Epithelial cell of proximal tubule (primary cell): ENCODE data around the gene ACIN1. TPM values are rescaled to one million over a fixed set of nuclear protein-coding genes. Genes with fewer than 3 reads are reported as not detected.

ENCODE experiments used
- DNase-seq: peaks from one replicate; pipeline ENCODE4 v3.0.0-alpha.2; 2011; ENCODE audit warnings: low read depth
- H3K4me3 ChIP-seq: 2 replicates; pipeline ENCODE4 v1.5.1; 2011; ENCODE audit warnings: low read depth, mild to moderate bottlenecking, low read length
- total RNA-seq: library from RNA; depleted of rRNA; stranded (reverse); fragments of >200 nt; gene quantifications from 2 replicates; pipeline ENCODE4 v1.2.3, GENCODE V29; 2015
- TF ChIP-seq, protein P1 (sequence below): conservative IDR thresholded peaks from 2 replicates; pipeline ENCODE4 v1.5.1; 2012; ENCODE audit warnings: low read depth, mild to moderate bottlenecking, low read length

The ACIN1 gene
- total RNA-seq, 1 donor from 2014 or later, result 84.1 TPM

DNA sequence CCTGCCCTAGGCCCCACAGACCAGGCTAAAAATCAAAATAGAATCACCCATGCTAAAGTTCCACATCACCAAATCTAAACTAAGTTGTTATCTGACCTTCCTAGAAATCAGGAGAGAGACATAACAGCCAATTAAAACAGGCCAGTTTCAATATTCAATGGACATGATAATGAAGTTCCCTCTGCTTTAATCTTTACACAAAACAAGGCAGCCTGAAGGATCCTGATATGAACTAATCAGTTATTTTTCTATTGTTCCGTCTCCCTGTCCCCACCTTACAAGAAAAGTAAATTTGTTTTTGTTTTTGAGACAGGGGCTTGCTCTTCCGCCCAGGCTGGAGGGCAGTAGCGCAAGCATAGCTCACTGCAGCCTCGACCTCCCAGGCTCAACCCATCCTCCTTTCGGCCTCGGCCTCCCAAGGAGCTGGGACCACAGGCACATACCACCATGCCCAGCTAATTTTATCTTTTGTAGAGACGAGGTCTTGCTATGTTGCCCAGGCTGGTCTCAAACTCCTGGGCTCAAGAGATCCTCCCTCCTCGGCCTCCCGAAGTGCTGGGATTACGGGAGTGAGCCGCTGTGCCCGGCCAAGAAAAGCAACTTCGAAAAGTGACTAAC lies 29.5 kb upstream of the ACIN1 start:
- TF ChIP-seq, protein P1, sequence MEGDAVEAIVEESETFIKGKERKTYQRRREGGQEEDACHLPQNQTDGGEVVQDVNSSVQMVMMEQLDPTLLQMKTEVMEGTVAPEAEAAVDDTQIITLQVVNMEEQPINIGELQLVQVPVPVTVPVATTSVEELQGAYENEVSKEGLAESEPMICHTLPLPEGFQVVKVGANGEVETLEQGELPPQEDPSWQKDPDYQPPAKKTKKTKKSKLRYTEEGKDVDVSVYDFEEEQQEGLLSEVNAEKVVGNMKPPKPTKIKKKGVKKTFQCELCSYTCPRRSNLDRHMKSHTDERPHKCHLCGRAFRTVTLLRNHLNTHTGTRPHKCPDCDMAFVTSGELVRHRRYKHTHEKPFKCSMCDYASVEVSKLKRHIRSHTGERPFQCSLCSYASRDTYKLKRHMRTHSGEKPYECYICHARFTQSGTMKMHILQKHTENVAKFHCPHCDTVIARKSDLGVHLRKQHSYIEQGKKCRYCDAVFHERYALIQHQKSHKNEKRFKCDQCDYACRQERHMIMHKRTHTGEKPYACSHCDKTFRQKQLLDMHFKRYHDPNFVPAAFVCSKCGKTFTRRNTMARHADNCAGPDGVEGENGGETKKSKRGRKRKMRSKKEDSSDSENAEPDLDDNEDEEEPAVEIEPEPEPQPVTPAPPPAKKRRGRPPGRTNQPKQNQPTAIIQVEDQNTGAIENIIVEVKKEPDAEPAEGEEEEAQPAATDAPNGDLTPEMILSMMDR, result no peak
- no peak overlapping the region for H3K4me3 ChIP-seq
- no peak for DNase-seq

DNA sequence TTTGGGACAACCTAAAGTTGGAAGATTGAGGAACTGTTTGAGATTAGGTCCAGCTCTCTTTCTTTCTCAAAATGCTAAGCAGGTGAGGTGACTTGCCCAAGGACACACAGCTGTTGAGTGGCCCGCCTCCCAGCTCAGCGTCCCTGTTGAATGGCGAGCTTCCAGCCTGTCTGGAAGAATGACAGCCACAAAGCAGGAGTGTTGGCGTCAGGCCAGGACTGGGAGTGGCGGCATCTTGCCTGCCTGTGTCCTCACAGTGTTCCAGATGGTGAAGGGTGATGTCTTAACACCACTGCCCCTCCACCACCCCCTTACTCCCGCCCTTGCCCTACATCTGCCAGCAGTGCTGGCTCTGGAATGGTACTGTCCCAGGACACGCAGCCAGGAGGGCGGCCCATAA lies 28.5 kb upstream of the ACIN1 start:
- TF ChIP-seq, protein P1, result no peak
- H3K4me3 ChIP-seq, result no peak overlapping the region
- DNase-seq, result no peak

DNA sequence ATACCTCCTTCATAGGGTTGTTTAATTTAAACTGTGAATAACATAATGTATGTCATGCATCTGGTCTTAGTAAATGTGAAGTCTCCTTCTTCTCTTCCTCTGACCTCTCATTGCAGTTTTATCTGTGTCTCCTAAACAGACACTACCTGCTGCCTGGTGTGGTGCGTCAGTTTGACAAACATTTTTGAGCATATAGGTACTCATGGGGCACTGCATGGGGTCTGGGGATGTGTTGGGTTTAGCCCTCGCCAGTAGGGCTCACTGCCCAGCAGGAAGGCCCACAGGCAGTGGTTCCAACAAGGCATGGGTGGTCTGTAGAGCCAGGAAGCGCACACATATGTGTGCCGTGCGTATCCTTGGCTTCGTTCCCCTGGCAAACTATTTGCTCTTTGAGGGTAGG lies 27.1 kb upstream of the ACIN1 start:
- no peak for DNase-seq
- TF ChIP-seq, protein P1, result no peak
- no peak overlapping the region for H3K4me3 ChIP-seq

DNA sequence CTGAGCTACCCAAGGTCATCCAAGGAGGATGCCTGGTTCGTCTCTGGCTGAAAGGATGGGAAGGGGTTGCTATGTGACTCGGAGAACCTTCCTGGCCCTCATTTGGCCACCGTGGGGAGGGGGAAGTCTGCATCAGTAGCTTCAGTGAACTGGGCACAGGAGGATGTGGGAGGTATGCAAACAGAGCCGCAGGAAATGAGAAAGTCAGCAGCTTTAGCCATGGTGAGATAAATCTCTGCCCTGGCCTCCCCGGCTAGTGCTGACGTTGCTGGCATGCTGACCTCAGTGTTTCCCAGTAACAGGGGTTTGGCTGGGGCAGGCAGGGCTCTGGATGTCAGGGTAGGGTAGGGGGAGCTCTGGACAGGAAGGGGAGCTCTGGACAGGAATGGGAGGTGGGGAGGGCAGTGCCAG lies 26.4 kb upstream of the ACIN1 start:
- no peak overlapping the region for H3K4me3 ChIP-seq
- TF ChIP-seq, protein P1, result no peak
- DNase-seq, result no peak

DNA sequence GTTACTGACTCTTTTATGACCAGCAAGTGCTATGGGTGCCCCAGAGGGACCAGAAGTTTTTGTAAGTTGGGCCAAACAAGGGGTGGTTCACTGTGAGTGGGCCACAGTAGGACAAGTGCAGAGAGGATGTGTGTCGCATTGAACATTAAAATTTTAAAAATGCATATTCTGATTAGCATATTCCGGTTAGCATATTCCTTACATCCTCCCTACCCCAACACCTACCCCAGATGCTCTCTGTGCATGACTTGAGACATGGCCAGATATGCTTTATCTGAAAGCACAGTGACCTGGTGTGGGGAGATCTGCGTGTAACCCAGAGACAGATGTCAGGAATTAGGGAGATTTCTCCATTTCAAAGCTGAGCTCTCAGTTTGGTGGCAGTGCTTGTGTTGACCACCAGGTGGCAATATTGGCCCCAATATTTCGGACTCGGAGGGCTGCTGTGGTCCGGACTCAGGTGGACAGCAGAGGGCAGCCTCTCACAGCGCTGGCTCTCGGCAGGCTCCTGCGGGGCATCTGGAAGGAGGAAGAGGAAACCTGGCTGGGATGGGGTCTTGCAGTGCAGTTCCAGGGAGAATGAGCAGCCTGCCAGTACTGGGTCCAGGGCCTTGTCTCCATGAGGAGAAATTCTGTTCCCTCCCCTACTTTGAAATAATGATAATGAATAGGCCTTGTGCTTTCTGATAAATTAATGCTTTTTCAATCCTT lies 25.8 kb upstream of the ACIN1 start:
- H3K4me3 ChIP-seq, result no peak overlapping the region
- TF ChIP-seq, protein P1, result peak; percentile 100
- DNase-seq, result no peak

DNA sequence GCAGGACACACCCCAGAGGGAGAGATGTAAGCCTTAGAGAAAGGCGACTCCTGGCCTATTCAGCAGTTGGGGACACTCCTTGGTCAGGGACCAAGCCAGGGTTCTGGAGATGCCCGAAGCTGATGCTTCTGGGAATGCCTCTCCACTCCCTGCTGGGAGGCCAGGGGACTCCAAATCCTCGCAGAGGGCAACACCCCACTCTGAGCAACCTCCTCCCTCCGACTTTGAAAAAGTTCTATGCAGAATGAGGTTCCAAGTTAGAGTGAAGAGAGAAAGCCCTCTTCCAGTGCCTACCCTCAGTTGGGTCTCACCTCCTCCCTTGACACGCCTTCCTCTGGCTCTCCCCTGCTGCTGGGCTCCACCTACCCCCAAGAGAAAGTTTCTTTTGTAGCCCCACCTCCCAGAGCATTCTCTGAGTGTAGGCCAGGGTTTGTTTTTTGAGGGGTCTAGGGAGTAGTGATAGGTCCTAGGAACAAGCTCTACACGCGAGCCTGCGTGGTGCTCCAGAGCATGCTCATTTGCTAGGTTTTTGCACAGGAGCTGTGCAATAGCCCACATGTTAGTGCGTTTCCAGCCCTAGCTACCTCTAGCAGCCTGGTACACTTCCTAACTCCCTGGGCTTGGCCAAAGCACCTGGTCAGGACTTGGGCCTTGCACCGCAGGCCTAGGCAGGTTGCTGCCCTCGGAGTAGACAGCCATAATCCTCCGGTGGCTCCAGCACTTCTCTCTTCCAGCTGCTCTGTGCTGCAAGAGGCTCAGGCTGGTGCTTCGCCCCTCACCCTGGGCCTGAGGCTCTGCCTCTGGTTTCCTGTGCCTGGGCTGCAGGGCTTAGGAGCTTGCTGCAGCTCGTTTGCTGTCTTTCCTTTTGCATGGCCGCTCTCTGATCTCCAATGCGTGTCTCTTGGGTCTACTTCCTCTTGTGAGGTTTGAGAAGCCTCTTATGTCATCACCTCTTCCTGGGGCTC lies 24.7 kb upstream of the ACIN1 start:
- TF ChIP-seq, protein P1, result no peak
- DNase-seq, result no peak
- H3K4me3 ChIP-seq, result no peak overlapping the region
